Measurements from ENCODE around the gene CAMLG.

The CAMLG gene

DNA sequence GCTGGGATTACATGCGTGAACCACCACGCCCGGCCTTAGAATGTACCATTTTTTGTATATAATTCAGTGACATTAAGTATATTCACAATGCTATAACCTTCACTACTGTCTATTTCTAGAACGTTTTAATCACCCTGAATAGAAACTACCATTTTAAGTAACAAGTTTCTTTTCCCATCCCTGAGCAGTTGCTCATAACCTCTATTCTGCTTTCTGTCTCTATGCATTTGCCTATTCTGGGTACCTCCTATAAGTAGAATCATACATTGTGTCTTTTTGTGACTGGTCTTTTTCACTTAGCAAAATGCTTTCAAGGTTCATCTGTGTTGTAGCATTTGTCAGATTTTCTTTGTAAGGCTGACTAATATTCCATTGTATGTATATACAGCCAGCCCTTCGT lies 60.1 kb downstream of the CAMLG start:
- no peaks in the 10 kb centered on the region for H3K27me3 ChIP-seq (ENCODE audit: insufficient read depth, low read length)
- no peaks in the 10 kb centered on the region for H3K4me1 ChIP-seq (ENCODE audit: control insufficient read depth, insufficient read depth, low read length, unreplicated experiment)
- H3K27ac ChIP-seq (ENCODE audit: low read depth, low read length): no peak overlapping the region
- peaks cover 32% of the 10 kb centered on the region for H3K36me3 ChIP-seq (ENCODE audit: insufficient read depth, low read length)
- H3K4me3 ChIP-seq (ENCODE audit: low read depth, low read length): no peak overlapping the region
- H2AFZ ChIP-seq (ENCODE audit: low read length, unreplicated experiment): no peak overlapping the region
- no peaks in the 10 kb centered on the region for H3K79me2 ChIP-seq (ENCODE audit: control insufficient read depth, insufficient read depth, low read length, unreplicated experiment)

All from ACC112 (cell line).